AG04450 (cell line): ENCODE measurements around the gene SF3B3. TPM values are rescaled to one million over a fixed set of nuclear protein-coding genes. Genes with fewer than 3 reads are reported as not detected.
"Not testable (repeated sequence)": the region's sequence is repeated elsewhere in the genome, so short reads cannot be mapped to it uniquely, and the experiment has no call there.

ENCODE experiments used
- CTCF ChIA-PET: fragments of 300-600, 350-600 bp; formaldehyde crosslinking; extraction: SDS; loops from one replicate; lab custom pipeline; 2022; ENCODE audit warnings: antibody characterized with exemption, inconsistent platforms; lab: Charles Lee
- POLR2A ChIA-PET: fragments of 350-600 bp; formaldehyde crosslinking; extraction: SDS; loops from one replicate; lab custom pipeline; 2021; ENCODE audit warnings: antibody characterized with exemption, inconsistent platforms; lab: Yijun Ruan, JAX
- DNase-seq: peaks from one replicate; pipeline ENCODE4 v3.0.0-alpha.2; 2011; ENCODE audit warnings: low read depth, low spot score
- H3K27ac ChIP-seq: one replicate; pipeline ENCODE4 v1.5.1; 2012; ENCODE audit warnings: low read depth, low read length, control low read depth
- H3K27me3 ChIP-seq: one replicate; pipeline ENCODE4 v1.6.0; 2012; ENCODE audit warnings: low read length; ENCODE audit not compliant: control insufficient read depth, insufficient read depth
- H3K4me3 ChIP-seq: 2 replicates; pipeline ENCODE4 v1.5.1; 2011; ENCODE audit warnings: mild to moderate bottlenecking, low read depth, low read length, control low read depth
- H3K9me3 ChIP-seq: 2 replicates; pipeline ENCODE4 v1.5.1; 2012; ENCODE audit warnings: low read length; ENCODE audit not compliant: control insufficient read depth, insufficient read depth
- polyA plus RNA-seq: library from polyadenylated mRNA; depleted of rRNA; stranded (reverse); fragments of >200 nt; gene quantifications from 2 replicates; pipeline ENCODE4 v1.2.3, GENCODE V29; 2011
- TF ChIP-seq, protein P1 (sequence below): IDR thresholded peaks from 2 replicates; pipeline ENCODE4 v1.5.1; 2011; ENCODE audit warnings: low read depth, low read length, control low read depth, inconsistent platforms

SF3B3 gene
- polyA plus RNA-seq, 1 experiment = 139 TPM

DNA sequence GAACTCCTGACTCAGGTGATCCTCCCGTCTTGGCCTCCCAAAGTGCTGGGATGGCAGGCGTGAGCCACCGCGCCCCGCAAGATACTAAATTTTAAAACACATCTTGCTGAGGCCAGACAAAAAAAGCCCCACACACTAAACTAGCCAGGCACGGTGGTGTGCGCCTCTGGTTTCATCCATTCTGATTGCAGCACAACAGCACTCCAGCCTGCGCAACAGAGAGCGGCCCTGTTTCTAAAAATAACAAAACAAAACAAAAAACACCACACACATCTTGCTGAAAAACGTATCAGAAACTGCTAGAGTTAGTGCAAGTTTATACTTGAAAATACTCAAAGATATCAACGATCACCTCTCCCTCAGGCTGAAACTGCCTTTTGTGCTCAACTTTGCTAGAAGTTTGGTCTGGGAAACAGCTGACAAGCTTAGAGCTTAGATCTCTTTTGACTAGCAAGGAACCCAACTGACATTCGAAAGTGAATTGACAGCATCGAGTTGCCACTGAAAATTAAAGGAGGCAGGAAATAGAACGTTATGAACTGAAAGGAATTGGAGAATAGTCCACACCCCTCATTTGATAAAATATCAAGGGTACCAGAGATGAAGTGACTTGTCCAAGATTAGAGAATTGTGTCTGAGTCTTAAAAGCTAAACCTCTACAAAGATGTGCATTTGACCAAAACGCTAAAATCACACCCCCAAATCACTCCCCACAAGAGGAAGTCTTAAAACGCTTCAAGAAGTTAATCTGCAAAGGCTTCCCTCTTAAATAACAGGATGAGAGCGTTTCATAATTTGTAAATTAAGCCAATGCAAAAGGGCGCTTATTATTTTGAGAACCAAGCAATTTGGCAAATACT, 1.2 kb upstream of the SF3B3 start:
- no peak for DNase-seq
- H3K27ac ChIP-seq = no peak overlapping the region
- no peaks in the 10 kb centered on the region for H3K27me3 ChIP-seq
- ChIA-PET CTCF (interaction anchor here (0.8 kb wide), 1 partner anchor 132 kb away, joined by 3 read pairs; no protein-coding TSS in a partner anchor), POLR2A (interaction anchor here (0.5 to 1.1 kb wide), 4 partner anchors 16 to 233 kb away, joined by 3 to 6 read pairs (median 5); partner anchors contain the start of gene AARS1)
- peak overlapping the region; percentile 98 for H3K4me3 ChIP-seq
- no peaks in the 10 kb centered on the region; the same call in 1 of the 2 replicates for H3K9me3 ChIP-seq
- TF ChIP-seq, protein P1, sequence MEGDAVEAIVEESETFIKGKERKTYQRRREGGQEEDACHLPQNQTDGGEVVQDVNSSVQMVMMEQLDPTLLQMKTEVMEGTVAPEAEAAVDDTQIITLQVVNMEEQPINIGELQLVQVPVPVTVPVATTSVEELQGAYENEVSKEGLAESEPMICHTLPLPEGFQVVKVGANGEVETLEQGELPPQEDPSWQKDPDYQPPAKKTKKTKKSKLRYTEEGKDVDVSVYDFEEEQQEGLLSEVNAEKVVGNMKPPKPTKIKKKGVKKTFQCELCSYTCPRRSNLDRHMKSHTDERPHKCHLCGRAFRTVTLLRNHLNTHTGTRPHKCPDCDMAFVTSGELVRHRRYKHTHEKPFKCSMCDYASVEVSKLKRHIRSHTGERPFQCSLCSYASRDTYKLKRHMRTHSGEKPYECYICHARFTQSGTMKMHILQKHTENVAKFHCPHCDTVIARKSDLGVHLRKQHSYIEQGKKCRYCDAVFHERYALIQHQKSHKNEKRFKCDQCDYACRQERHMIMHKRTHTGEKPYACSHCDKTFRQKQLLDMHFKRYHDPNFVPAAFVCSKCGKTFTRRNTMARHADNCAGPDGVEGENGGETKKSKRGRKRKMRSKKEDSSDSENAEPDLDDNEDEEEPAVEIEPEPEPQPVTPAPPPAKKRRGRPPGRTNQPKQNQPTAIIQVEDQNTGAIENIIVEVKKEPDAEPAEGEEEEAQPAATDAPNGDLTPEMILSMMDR = no peak

DNA sequence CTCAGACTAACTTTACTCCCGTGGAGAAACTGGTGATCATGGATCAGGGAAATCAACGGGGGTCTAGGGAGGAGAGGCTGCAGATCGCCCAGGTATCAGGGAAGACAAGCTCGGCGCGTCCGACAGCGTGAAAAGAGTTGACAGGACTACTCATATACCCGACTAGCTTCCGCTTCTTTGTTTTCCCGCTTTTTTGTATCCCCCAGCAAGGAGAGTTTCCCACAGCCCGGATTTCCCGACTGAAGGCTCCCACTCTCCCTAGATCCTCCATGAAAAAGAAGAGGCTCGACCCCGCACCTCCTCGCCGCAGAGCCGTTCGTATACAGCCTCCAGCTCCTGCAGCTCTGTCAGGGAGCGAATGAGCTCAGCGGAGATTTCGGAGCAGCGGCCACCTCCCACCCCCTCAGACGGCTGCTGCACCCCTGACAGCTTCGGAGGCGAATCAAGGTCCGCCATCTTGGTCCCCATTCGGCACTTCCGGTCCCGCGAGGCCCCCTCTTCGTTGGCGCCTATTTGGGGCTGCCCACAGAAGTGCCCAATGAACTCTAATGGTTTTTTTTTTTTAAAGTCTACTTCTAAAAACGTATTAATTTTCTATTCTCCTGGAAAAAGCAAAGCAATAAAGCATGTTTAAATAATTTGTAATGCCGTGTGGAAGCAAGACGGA, 407 bp upstream of the SF3B3 start, which contains the start of gene COG4:
COG4 (minus strand) TSS at position 479 of the 667 bp plus-strand sequence; CDS start at position 468, 11 bp downstream.
- peak; percentile 49 for DNase-seq
- Histone ChIP-seq H3K4me3 (peak within 1 kb of the TSS; percentile 98), H3K27ac (peak within 1 kb of the TSS; percentile 65), H3K9me3 (no peaks in the 10 kb centered on the region; the same call in 1 of the 2 replicates), H3K27me3 (no peaks in the 10 kb centered on the region)
- POLR2A ChIA-PET = interaction anchor here (0.5 to 1.1 kb wide), 7 partner anchors 17 to 234 kb away, joined by 3 to 6 read pairs (median 4); partner anchors contain the start of gene AARS1
- TF ChIP-seq, protein P1 = no peak
- CTCF ChIA-PET = interaction anchor here (0.8 kb wide), 1 partner anchor 131 kb away, joined by 3 read pairs; no protein-coding TSS in a partner anchor

DNA sequence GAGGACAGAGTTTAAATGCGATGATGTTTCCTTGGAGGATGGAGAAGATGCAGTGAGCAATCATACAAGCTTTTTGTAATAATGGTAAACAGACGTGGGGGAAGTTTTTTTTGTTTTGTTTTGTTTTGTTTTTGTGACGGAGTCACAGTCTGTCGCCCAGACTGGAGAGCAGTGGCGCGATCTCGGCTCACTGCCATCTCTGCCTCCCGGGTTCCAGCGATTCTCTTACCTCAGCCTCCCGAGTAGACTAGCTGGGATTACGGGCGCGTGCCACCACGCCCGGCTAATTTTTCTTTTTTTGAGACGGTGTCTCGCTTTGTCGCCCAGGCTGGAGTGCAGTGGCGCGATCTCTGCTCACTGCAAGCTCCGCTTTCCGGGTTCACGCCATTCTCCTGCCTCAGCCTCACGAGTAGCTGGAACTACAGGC, 796 bp downstream of the SF3B3 start:
- CTCF ChIA-PET, H3K9me3 ChIP-seq, H3K27me3 ChIP-seq, DNase-seq, H3K27ac ChIP-seq: not testable (repeated sequence)
- peak overlapping the region; percentile 98 for H3K4me3 ChIP-seq
- POLR2A ChIA-PET = interaction anchor here (1.4 kb wide), 1 partner anchor 143 kb away, joined by 5 read pairs; no protein-coding TSS in a partner anchor

DNA sequence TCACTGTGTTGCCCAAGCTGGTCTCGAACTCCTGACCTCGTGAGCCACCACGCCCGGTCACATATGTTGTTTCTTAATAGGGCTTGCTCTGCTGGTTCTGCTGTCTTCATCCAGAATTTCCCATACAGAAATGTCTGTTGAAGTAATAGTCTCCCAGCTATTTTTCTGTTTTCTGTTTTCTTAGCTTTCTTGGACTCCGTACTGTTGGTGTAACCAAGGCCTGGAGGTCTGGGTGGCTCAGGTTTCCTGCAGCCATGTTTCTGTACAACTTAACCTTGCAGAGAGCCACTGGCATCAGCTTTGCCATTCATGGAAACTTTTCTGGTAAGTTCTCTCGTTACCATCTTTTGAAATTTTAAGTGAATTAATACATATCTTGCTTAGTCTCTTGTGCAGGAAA, 2.8 kb downstream of the SF3B3 start:
- DNase-seq = no peak
- no peak overlapping the region for H3K27ac ChIP-seq

More for the DNA sequence above, 2.8 kb downstream of the SF3B3 start:
- TF ChIP-seq, protein P1 = no peak
- Histone ChIP-seq H3K27me3 (no peaks in the 10 kb centered on the region), H3K9me3 (no peaks in the 10 kb centered on the region; the same call in 1 of the 2 replicates), H3K4me3 (peak overlapping the region; percentile 12; the same call in 1 of the 2 replicates)
- ChIA-PET CTCF (interaction anchor here (0.6 to 1.1 kb wide), 3 partner anchors 128 to 245 kb away, joined by 3 to 4 read pairs (median 4); no protein-coding TSS in a partner anchor), POLR2A (no interaction called here)
